Mucosa of descending colon (tissue), 3 donors: Measurements from ENCODE around the gene ADGRG6. TPM values are rescaled to one million over a fixed set of nuclear protein-coding genes. Genes with fewer than 3 reads are reported as not detected.

Source experiments
- ATAC-seq: fragments of 200-7000 bp; cut with Tn5 transposase; one replicate; pipeline ENCODE4 v1.9.1; 2020; ENCODE audit warnings: mild to moderate bottlenecking, moderate library complexity
- DNase-seq, 3 donors: peaks; one replicate each; pipeline ENCODE4 v3.0.0-alpha.2; 2020
- H3K36me3 ChIP-seq: fragments of 200-600 bp; one replicate; pipeline ENCODE4 v1.8.0; 2021; ENCODE audit warnings: low read depth, mild to moderate bottlenecking
- H3K4me1 ChIP-seq: fragments of 200-600 bp; one replicate; pipeline ENCODE4 v1.8.0; 2021; ENCODE audit warnings: low read depth, mild to moderate bottlenecking
- H3K4me3 ChIP-seq: fragments of 200-600 bp; one replicate; pipeline ENCODE4 v1.8.0; 2021; ENCODE audit warnings: mild to moderate bottlenecking
- H3K9me3 ChIP-seq: fragments of 200-600 bp; one replicate; pipeline ENCODE4 v1.8.0; 2021; ENCODE audit warnings: mild to moderate bottlenecking
- CTCF ChIP-seq: fragments of 200-600 bp; IDR thresholded peaks from one replicate; pipeline ENCODE4 v1.8.0; 2022; ENCODE audit warnings: antibody characterized with exemption, mild to moderate bottlenecking
- intact Hi-C, 2 donors: fragments of 100-400 bp; cut with DNase I in 1 of 2; cut with micrococcal nuclease in 1 of 2; formaldehyde crosslinking; loops; one replicate each; pipeline versions ENCODE4 v1.11.0 to v1.11.1; 2022; cut with DNase I, micrococcal nuclease
- total RNA-seq, 3 donors: library from RNA; stranded (reverse); fragmentation: NEBNext Ultra II Directional in 2 of 3; extraction: Animal tissue kit (Norgen Biotek cat#: 25700) in 2 of 3; gene quantifications; one replicate each; pipeline versions ENCODE4 v1.2.1 to v1.2.4, GENCODE V29; 2021 to 2023
- donor health status: DM: no; HTN: no; CAD: no; lungs with moderate emphysema.
- donor health status: DM: no; HTN: no; CAD: no.
- donor health status: DM: no; HTN: yes; CAD: no.

Gene ADGRG6
- total RNA-seq, 3 donors from 2014 or later, result 14.1 to 17.6 (median 17.1) TPM

GRCh38 chr6:142356201-142356883, 54.5 kb downstream of the ADGRG6 start:
- no peaks in the 10 kb centered on the region for H3K9me3 ChIP-seq
- H3K4me1 ChIP-seq, result no peaks in the 10 kb centered on the region
- DNase-seq (no peak), ATAC-seq (no peak)
- no peak for TF ChIP-seq CTCF
- H3K36me3 ChIP-seq, result no peaks in the 10 kb centered on the region
- no peak overlapping the region for H3K4me3 ChIP-seq
- intact Hi-C loops, result no loop called here

GRCh38 chr6:142356884-142357225, 55.0 kb downstream of the ADGRG6 start:
- DNase-seq, result no peak
- no peak for ATAC-seq
- no peaks in the 10 kb centered on the region for H3K9me3 ChIP-seq
- no peaks in the 10 kb centered on the region for H3K4me1 ChIP-seq
- H3K36me3 ChIP-seq, result no peaks in the 10 kb centered on the region
- intact Hi-C loops, result no loop called here
- no peak overlapping the region for H3K4me3 ChIP-seq
- no peak for TF ChIP-seq CTCF

- intact Hi-C loops, result no loop called here
- Histone ChIP-seq H3K36me3 (no peaks in the 10 kb centered on the region), H3K4me3 (no peak overlapping the region), H3K4me1 (no peaks in the 10 kb centered on the region), H3K9me3 (no peaks in the 10 kb centered on the region)
- ATAC-seq (no peak), DNase-seq (no peak)
- no peak for TF ChIP-seq CTCF
These were observed 56.1 kb downstream of the ADGRG6 start for GRCh38 chr6:142357879-142358278.

GRCh38 chr6:142359271-142359960, 57.6 kb downstream of the ADGRG6 start:
- no peak for TF ChIP-seq CTCF
- Histone ChIP-seq H3K36me3 (no peaks in the 10 kb centered on the region), H3K4me1 (no peaks in the 10 kb centered on the region), H3K9me3 (no peaks in the 10 kb centered on the region), H3K4me3 (no peak overlapping the region)
- ATAC-seq (no peak), DNase-seq (no peak)
- intact Hi-C loops, result no loop called here

GRCh38 chr6:142361345-142361744, 59.5 kb downstream of the ADGRG6 start:
- intact Hi-C loops, result no loop called here
- Histone ChIP-seq H3K4me3 (no peak overlapping the region), H3K36me3 (no peaks in the 10 kb centered on the region), H3K4me1 (no peaks in the 10 kb centered on the region), H3K9me3 (no peaks in the 10 kb centered on the region)
- ATAC-seq, result no peak
- no peak for TF ChIP-seq CTCF
- DNase-seq, result no peak
